Osteoblast (primary cell): ENCODE measurements around the gene SND1. TPM values are rescaled to one million over a fixed set of nuclear protein-coding genes. Genes with fewer than 3 reads are reported as not detected.

ENCODE experiments used
- DNase-seq: peaks from one replicate; pipeline ENCODE4 v3.0.0; 2011; ENCODE audit warnings: low spot score, mixed read lengths; ENCODE audit not compliant: insufficient read length; ENCODE audit errors: missing footprints
- H2AFZ ChIP-seq: 2 replicates; pipeline ENCODE4 v1.6.0; 2011; ENCODE audit warnings: mild to moderate bottlenecking, low read length
- H3K27ac ChIP-seq: 2 replicates; pipeline ENCODE4 v1.5.1; 2011; ENCODE audit warnings: mild to moderate bottlenecking, low read depth, low read length, moderate library complexity
- H3K27me3 ChIP-seq: 2 replicates; pipeline ENCODE4 v1.6.0; 2012; ENCODE audit warnings: mild to moderate bottlenecking, control low read depth, inconsistent platforms, low read length, moderate library complexity; ENCODE audit not compliant: insufficient read depth
- H3K36me3 ChIP-seq: 2 replicates; pipeline ENCODE4 v1.5.1; 2011; ENCODE audit warnings: mild to moderate bottlenecking, low read length, control low read depth, moderate library complexity; ENCODE audit not compliant: insufficient read depth
- H3K4me1 ChIP-seq: 2 replicates; pipeline ENCODE4 v1.5.1; 2011; ENCODE audit warnings: mild to moderate bottlenecking, low read length, control low read depth, moderate library complexity; ENCODE audit not compliant: insufficient read depth
- H3K4me2 ChIP-seq: 2 replicates; pipeline ENCODE4 v1.6.0; 2011; ENCODE audit warnings: mild to moderate bottlenecking, low read length; ENCODE audit not compliant: insufficient read depth
- H3K4me3 ChIP-seq: fragments of 200-600 bp; sonication (generic); 3 replicates; pipeline ENCODE4 v1.5.1; 2012; ENCODE audit warnings: mild to moderate bottlenecking, low read length, inconsistent platforms; ENCODE audit not compliant: insufficient read depth
- H3K79me2 ChIP-seq: 2 replicates; pipeline ENCODE4 v1.6.0; 2012; ENCODE audit warnings: mild to moderate bottlenecking, low read length, control low read depth, inconsistent platforms; ENCODE audit not compliant: insufficient read depth
- H3K9me3 ChIP-seq: 2 replicates; pipeline ENCODE4 v1.5.1; 2011; ENCODE audit warnings: low read depth, low read length, control low read depth
- H4K20me1 ChIP-seq: 2 replicates; pipeline ENCODE4 v1.6.0; 2012; ENCODE audit warnings: mild to moderate bottlenecking, low read length, control low read depth; ENCODE audit not compliant: insufficient read depth
- CTCF ChIP-seq: IDR thresholded peaks from 2 replicates; pipeline ENCODE4 v1.5.1; 2011; ENCODE audit warnings: mild to moderate bottlenecking, low read depth, low read length, moderate library complexity; ENCODE audit errors: extremely low read depth
- total RNA-seq: library from RNA; depleted of rRNA; stranded (reverse); fragments of >200 nt; gene quantifications from 2 replicates; pipeline ENCODE4 v1.2.3, GENCODE V29; 2012

SND1 gene
- total RNA-seq, 1 donor, result 257 TPM

GRCh38 chr7:128045158-128045557, 393.2 kb downstream of the SND1 start:
- H4K20me1 ChIP-seq, result peaks cover 32% of the 10 kb centered on the region
- no peaks in the 10 kb centered on the region for H3K36me3 ChIP-seq
- no peak for TF ChIP-seq CTCF
- H3K27ac ChIP-seq, result no peak overlapping the region
- DNase-seq, result no peak
- no peaks in the 10 kb centered on the region for H3K9me3 ChIP-seq
- no peaks in the 10 kb centered on the region for H3K27me3 ChIP-seq
- H3K4me1 ChIP-seq, result peaks cover 23% of the 10 kb centered on the region
- no peak overlapping the region for H3K4me3 ChIP-seq
- H3K4me2 ChIP-seq, result no peak overlapping the region
- H3K79me2 ChIP-seq, result peaks cover under 1% of the 10 kb centered on the region
- no peak overlapping the region for H2AFZ ChIP-seq

DNA sequence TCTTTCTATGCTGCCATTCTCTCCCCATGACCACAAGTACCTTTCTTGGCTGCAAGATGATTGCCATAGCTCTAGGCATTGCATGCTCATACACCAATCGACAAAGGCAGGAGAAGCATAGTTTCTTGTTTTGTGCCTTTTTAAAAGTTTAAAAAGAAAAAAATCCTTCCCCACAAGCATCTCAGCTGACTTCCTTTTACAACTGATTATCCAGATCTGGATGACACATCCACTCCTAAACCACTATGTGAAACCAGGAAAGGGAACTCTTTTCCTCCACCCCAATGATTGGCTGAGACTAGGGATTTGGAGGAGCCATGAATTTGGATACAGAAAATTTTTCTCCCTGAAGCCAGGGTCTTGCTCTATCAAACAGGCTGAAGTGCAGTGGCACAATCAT, 393.8 kb downstream of the SND1 start:
- Histone ChIP-seq H3K27me3 (no peaks in the 10 kb centered on the region), H3K4me3 (no peak overlapping the region), H3K27ac (peak overlapping the region; percentile 3), H3K36me3 (no peaks in the 10 kb centered on the region), H2AFZ (no peak overlapping the region), H3K4me1 (peaks cover 22% of the 10 kb centered on the region), H3K79me2 (peaks cover 6% of the 10 kb centered on the region), H3K9me3 (no peaks in the 10 kb centered on the region), H3K4me2 (no peak overlapping the region), H4K20me1 (peaks cover 38% of the 10 kb centered on the region)
- no peak for TF ChIP-seq CTCF
- DNase-seq, result no peak

GRCh38 chr7:128052404-128052803, 400.4 kb downstream of the SND1 start:
- Histone ChIP-seq H3K9me3 (no peaks in the 10 kb centered on the region), H3K4me1 (peaks cover 14% of the 10 kb centered on the region), H3K27me3 (no peaks in the 10 kb centered on the region), H3K4me3 (no peak overlapping the region), H3K36me3 (peaks cover 3% of the 10 kb centered on the region), H3K4me2 (no peak overlapping the region), H2AFZ (no peak overlapping the region), H3K27ac (no peak overlapping the region), H4K20me1 (peaks cover 32% of the 10 kb centered on the region), H3K79me2 (peaks cover 9% of the 10 kb centered on the region)
- no peak for TF ChIP-seq CTCF
- no peak for DNase-seq

DNA sequence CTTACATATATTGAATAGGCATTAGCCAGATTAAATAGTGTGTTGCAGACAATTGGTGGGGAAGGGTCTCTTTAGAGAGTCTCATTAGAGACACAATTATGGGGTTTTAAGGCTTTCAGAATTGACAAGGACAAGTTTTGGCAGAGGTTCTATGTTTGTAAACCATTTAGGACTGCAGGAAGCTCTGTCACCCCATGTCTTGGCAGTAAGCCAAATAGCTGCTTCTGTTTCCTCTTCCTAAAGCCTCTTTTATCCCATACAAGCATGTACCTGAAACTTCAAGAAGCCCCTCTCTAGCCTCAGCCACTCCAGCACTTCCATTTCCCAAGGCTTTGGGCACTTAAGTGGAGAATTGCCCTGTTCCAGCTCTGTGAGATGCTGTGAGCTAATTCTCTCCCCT, 401.0 kb downstream of the SND1 start:
- peaks cover 38% of the 10 kb centered on the region for H4K20me1 ChIP-seq
- no peak overlapping the region for H2AFZ ChIP-seq
- TF ChIP-seq CTCF, result no peak
- H3K4me3 ChIP-seq, result no peak overlapping the region
- peaks cover 20% of the 10 kb centered on the region for H3K4me1 ChIP-seq
- no peak overlapping the region for H3K27ac ChIP-seq
- H3K9me3 ChIP-seq, result no peaks in the 10 kb centered on the region
- peaks cover 9% of the 10 kb centered on the region for H3K79me2 ChIP-seq
- no peak overlapping the region for H3K4me2 ChIP-seq
- H3K36me3 ChIP-seq, result peaks cover 3% of the 10 kb centered on the region
- H3K27me3 ChIP-seq, result no peaks in the 10 kb centered on the region
- no peak for DNase-seq
